Mucosa of stomach (tissue), 1 donor: ENCODE results near the gene MYL3.
"Not testable (repeated sequence)": the region's sequence is repeated elsewhere in the genome, so short reads cannot be mapped to it uniquely, and the experiment has no call there.

Source experiments
- H3K27me3 ChIP-seq: one replicate; pipeline ENCODE4 v1.7.0; 2013; ENCODE audit warnings: mild to moderate bottlenecking, low read length; ENCODE audit not compliant: control insufficient read depth, insufficient read depth
- H3K36me3 ChIP-seq: one replicate; pipeline ENCODE4 v1.7.0; 2013; ENCODE audit warnings: low read length; ENCODE audit not compliant: control insufficient read depth, insufficient read depth
- H3K4me1 ChIP-seq: one replicate; pipeline ENCODE4 v1.7.0; 2013; ENCODE audit warnings: mild to moderate bottlenecking, low read length; ENCODE audit not compliant: control insufficient read depth, insufficient read depth
- H3K4me3 ChIP-seq: one replicate; pipeline ENCODE4 v1.7.0; 2013; ENCODE audit warnings: low read length
- H3K9ac ChIP-seq: one replicate; pipeline ENCODE4 v1.7.0; 2013; ENCODE audit warnings: mild to moderate bottlenecking, low read length, moderate library complexity
- H3K9me3 ChIP-seq: one replicate; pipeline ENCODE4 v1.7.0; 2013; ENCODE audit warnings: mild to moderate bottlenecking, low read length, moderate library complexity; ENCODE audit not compliant: control insufficient read depth
- donor health status: Pancreatic carcinoma.

MYL3 gene

DNA sequence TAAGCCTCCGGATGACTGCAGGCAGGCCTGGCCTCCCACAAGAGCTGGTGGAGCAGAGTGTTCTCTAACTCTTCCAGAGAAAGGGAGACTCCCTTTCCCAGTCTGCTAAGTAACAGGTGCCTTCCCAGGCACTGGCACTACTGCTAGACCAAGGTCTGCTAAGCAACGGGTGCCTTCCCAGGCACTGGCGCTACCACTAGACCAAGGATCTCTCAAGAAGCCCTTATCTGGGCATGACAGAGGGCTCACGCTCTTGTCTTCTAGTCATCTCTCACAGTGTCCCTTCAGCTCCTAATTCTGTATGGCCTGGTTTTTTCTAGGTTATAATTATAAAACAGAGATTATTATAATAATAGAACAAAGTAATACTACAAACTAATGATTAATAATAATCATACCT, 27.8 kb downstream of the MYL3 start:
- H3K9ac ChIP-seq: no peak overlapping the region
- H3K4me1 ChIP-seq: no peaks in the 10 kb centered on the region
- H3K4me3 ChIP-seq: no peak overlapping the region
- H3K36me3 ChIP-seq: no peaks in the 10 kb centered on the region
- H3K9me3 ChIP-seq: no peaks in the 10 kb centered on the region
- no peaks in the 10 kb centered on the region for H3K27me3 ChIP-seq

DNA sequence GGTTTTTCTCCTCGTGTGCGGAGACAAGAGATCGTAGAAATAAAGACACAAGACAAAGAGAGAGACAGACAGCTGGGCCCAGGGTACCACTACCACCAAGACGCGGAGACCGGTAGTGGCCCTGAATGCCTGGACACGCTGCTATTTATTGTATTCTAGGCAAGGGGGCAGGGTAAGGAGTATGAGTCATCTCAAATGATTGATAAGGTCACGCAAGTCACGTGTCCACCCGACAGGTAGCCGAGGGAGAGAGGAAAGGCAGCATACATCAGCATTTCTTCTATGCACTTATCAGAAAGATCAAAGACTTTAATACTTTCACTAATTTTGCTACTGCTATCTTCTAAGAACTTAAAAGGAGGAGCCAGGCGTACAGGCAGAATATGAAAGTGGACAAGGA, 28.2 kb downstream of the MYL3 start:
- Histone ChIP-seq H3K27me3 (no peaks in the 10 kb centered on the region), H3K4me3 (no peak overlapping the region), H3K9me3 (no peaks in the 10 kb centered on the region), H3K4me1 (no peaks in the 10 kb centered on the region), H3K9ac (no peak overlapping the region), H3K36me3 (no peaks in the 10 kb centered on the region)

DNA sequence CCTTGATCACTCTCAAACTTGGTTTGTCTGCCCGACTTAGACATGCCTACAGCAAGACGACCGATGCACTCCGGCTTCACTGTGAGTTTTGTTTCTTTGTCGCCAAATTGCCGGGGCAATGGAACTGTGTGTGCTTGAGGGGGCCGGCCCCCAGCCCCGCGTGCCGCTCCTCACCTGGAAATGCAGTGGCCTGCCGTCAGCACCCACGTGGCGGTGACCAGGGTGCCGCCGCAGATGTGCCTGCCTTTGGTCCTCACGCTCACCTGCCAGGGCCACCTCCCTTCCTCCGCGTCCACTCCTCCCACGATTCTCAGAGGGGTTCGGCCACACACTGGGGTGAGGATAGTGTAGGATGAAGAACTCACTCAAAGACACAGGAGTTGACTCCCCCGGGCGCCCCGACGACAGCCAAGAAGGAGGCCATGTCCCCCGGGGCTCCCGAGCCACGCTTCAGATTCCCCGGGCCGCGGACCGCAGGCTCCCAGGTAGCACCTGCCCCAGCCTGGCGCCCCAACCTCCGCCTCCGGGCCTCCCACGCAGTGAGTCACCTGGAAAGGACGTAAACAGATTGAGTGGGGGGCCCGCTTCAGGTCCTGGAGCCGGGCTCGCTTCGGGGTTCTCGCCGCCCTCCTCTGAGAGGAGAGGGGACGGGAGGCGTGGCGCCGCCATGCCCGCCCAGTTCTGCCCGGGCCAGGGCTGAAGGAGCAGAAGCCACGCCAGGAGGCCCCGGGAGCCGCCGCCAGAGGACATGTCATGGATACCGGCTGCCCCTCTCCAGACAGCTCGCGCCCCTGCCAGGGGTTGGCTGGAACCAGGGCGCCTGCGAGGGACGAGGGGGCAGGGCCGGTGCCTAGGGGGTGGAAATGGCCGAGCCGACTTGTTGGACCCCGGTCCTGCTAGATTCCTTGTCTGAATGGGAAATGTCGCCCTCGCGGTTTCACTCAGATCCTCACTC, 29.6 kb downstream of the MYL3 start:
- H3K9ac ChIP-seq: no peak overlapping the region
- no peak overlapping the region for H3K4me3 ChIP-seq
- no peaks in the 10 kb centered on the region for H3K27me3 ChIP-seq
- H3K4me1 ChIP-seq: no peaks in the 10 kb centered on the region
- H3K9me3 ChIP-seq: no peaks in the 10 kb centered on the region
- H3K36me3 ChIP-seq: no peaks in the 10 kb centered on the region

DNA sequence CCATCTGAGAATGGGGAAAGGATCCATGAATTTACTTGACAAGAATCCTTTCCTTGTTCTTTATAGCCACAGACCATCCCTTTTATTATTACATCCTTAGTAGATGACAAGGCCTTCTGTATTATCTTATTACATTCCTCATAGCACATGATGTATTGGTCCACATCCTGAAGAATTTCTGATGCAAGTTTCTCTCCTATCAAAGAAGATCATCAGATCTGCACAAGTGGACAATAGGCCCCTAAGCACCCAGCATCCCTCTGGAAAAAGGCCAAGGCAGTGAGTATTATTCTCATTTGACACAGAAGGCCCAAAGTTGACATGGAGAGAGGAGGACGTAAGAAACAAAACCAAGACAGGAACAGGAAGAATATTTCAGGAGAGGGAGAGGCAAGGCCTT, 31.4 kb downstream of the MYL3 start:
- H3K9ac ChIP-seq: no peak overlapping the region
- H3K36me3 ChIP-seq: no peaks in the 10 kb centered on the region
- no peak overlapping the region for H3K4me3 ChIP-seq
- no peaks in the 10 kb centered on the region for H3K27me3 ChIP-seq
- H3K4me1 ChIP-seq: no peaks in the 10 kb centered on the region
- H3K9me3 ChIP-seq: no peaks in the 10 kb centered on the region

DNA sequence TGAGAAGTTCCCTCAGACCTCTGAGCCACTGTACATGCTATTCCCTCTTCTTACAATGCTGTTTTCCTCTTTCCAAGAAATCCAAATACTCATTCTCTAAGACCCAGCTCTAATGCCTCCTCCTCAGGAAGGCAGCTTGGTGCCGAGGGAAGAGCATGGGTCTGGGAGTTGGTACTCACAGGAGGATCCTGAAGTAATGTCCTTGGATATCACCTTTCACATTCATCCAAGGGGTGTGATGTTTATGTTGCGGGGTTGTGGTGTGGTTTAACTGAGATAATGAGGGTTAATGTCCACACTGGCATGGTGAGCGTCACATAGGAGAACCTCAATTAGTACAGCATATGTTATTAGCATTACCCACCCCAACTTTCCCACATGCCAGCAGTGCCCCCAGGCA, 31.9 kb downstream of the MYL3 start:
- no peak overlapping the region for H3K4me3 ChIP-seq
- H3K27me3 ChIP-seq: no peaks in the 10 kb centered on the region
- no peaks in the 10 kb centered on the region for H3K36me3 ChIP-seq
- no peak overlapping the region for H3K9ac ChIP-seq
- H3K4me1 ChIP-seq: no peaks in the 10 kb centered on the region
- no peaks in the 10 kb centered on the region for H3K9me3 ChIP-seq

DNA sequence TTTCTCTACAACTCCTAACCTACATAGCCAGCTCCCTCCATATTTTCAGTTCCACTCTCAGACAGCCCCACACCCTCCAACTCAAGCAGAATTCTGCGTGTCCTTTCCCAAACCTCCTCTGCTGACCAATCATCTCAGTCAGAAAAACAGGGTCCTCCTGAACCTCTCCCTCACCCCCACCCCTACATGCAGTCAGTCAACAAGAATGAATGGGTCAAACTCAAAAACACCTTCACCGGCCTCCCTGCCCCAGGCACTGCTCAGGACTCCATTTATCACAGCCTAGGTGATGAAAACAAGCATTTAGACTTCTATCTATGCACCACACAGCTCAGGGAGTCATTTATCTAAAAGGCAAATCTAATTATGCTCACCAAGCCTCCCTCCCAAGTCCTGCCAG, 32.4 kb downstream of the MYL3 start:
- Histone ChIP-seq H3K9me3 (no peaks in the 10 kb centered on the region), H3K36me3 (no peaks in the 10 kb centered on the region), H3K4me1 (no peaks in the 10 kb centered on the region), H3K27me3 (no peaks in the 10 kb centered on the region), H3K9ac (no peak overlapping the region), H3K4me3 (no peak overlapping the region)

DNA sequence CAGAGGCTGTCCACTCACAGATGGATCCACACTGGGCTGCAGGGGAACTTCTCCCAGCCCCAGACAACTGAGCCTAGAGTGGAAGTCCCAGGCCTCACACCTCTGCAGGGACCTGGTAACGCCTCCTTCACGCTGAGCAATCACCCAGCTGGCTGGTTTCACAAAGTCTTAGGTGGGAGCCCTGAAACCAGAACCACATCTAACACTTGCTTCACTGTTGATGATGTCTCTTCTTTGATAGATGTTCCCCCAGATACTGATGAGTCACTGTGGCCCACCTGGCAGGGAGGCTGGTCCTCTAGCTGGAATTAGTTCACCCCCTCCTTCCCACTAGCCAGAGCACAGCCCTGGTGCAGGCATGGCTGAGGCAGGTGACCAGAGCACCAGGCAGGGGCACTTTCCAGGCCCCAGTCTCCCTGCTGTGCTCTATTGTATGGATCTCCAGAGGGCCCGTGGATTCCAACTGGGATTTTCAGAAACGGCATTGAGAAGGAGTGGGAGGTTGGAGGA, 33.5 kb downstream of the MYL3 start:
- no peaks in the 10 kb centered on the region for H3K9me3 ChIP-seq
- H3K4me3 ChIP-seq: no peak overlapping the region
- no peak overlapping the region for H3K9ac ChIP-seq
- no peaks in the 10 kb centered on the region for H3K36me3 ChIP-seq
- no peaks in the 10 kb centered on the region for H3K4me1 ChIP-seq
- H3K27me3 ChIP-seq: no peaks in the 10 kb centered on the region

DNA sequence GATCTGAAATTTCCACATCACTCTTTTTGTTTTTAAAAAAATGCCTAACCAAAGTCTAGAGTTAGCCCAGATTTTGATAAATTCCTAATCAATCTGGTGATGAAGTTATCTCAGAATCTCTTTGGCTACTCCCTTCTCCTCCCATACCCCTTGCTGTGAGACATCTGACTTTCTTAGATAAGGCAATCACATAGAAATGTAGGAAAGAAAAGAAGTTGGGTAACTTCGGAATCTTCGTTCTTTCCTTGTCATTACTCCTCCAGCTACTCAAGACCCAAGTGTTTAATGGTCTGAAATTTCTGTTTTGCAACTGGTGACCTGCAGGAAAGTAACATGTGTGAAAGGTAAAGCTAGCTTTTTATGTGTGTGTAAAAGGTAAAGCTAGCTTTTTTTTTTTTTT, 37.8 kb downstream of the MYL3 start:
- Histone ChIP-seq H3K9me3 (no peaks in the 10 kb centered on the region), H3K36me3 (no peaks in the 10 kb centered on the region), H3K4me3 (no peak overlapping the region), H3K9ac (no peak overlapping the region), H3K4me1 (no peaks in the 10 kb centered on the region), H3K27me3 (no peaks in the 10 kb centered on the region)

DNA sequence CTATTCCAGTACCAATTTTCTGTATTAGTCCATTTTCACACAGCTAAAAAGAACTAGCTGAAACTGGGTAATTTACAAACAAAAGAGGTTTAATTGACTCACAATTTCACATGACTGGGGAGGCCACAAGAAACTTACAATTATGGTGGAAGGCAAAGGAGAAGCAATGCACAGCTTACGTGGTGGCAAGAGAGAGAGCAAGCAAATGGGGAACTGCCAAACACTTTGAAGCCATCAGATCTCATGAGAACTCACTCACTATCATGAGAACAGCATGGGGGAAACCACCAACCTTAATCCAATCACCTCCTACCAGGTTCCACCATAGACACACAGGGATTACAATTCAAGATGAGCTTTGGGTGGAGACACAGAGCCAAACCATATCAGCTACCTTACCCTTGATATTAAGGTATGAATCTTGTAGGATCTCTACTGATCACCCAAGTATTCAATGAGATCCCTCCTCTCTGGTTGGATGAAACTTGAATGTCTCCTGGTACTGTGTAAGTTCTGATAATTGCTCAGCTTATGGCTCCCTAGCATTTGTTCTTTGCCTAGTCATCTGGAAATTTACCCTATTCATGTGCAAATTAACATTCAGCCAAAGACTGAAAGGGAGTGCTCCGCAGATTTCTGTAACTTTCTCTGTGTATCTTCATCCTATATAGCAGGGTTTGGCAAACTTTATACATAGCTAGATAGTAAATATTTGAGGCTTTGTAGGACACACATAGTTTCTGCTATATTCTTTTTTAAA, 38.9 kb downstream of the MYL3 start:
- Histone ChIP-seq H3K4me1 (no peaks in the 10 kb centered on the region), H3K4me3 (no peak overlapping the region), H3K36me3 (no peaks in the 10 kb centered on the region), H3K27me3 (no peaks in the 10 kb centered on the region), H3K9ac (no peak overlapping the region), H3K9me3 (no peaks in the 10 kb centered on the region)

DNA sequence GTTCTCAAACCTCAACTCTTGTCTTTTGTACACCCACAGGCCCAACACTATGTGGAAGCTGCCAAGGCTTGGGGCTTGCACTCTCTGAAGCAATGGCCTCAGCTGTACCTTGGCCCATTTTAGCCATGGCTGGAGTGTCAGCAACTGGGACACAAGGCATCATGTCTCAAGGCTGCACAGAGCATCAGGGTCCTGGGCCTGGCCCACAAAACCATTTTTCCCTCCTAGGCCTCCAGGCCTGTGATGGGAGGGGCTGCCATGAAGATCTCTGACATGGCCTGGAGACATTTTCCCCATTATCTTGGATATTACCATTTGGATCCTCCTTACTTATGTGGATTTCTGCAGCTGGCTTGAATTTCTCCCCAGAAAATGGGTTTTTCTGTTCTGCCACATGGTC, 39.9 kb downstream of the MYL3 start:
- H3K27me3 ChIP-seq: not testable (repeated sequence)

DNA sequence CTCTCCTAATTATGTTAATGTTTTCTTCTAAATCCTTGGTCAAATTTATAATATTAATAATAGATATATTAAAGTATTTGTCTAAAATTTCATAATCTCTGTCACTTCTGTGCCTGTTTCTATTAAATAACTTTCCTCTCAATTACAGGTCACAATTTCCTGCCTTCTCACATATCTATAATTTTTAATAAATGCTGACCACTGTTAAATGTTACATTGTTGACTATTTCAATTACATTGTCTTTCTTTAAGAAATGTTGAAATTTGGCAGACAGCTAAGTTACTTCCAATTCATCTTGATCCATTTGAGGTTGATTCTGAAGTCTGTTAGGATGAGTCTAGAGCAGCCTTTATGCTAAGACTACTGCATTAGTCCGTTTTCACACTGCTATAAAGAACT, 41.7 kb downstream of the MYL3 start:
- no peak overlapping the region for H3K4me3 ChIP-seq
- no peaks in the 10 kb centered on the region for H3K36me3 ChIP-seq
- no peak overlapping the region for H3K9ac ChIP-seq
- no peaks in the 10 kb centered on the region for H3K9me3 ChIP-seq
- no peaks in the 10 kb centered on the region for H3K27me3 ChIP-seq
- H3K4me1 ChIP-seq: no peaks in the 10 kb centered on the region

More for the DNA sequence above, 39.9 kb downstream of the MYL3 start:
- H3K9me3 ChIP-seq, H3K4me3 ChIP-seq, H3K36me3 ChIP-seq, H3K9ac ChIP-seq, H3K4me1 ChIP-seq: not testable (repeated sequence)

DNA sequence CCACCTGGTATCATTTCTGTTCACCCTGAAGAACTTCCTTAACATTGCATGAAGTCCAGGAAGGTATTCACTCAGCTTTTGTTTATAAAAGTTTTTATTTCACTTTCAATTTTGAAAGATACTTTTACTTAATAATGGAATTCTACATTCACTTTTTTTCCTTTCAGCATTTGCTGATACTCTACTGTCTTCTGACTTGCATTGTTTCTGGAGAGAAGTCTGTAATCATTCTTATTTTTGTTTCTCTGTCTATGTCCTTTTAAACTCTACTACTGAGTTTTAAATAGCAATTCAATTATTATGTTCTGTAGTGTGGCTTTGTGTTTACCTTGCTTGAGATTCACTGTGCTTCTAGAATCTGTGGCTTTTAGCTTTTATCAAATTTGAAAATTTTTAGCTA, 42.4 kb downstream of the MYL3 start:
- H3K27me3 ChIP-seq: no peaks in the 10 kb centered on the region
- no peaks in the 10 kb centered on the region for H3K9me3 ChIP-seq
- H3K4me1 ChIP-seq: no peaks in the 10 kb centered on the region
- H3K9ac ChIP-seq: no peak overlapping the region
- H3K36me3 ChIP-seq: no peaks in the 10 kb centered on the region
- no peak overlapping the region for H3K4me3 ChIP-seq
